KOPT-K1 (cell line): ENCODE data around the gene TFB2M.

Source experiments
- H3K27ac ChIP-seq: fragments of 200-600 bp; sonication (generic); 2 replicates; pipeline ENCODE4 v1.5.1; 2016; ENCODE audit warnings: antibody characterized with exemption, mild to moderate bottlenecking, low read depth, low read length; ENCODE audit not compliant: poor library complexity, severe bottlenecking
- H3K36me3 ChIP-seq: fragments of 200-600 bp; sonication (generic); 2 replicates; pipeline ENCODE4 v1.5.1; 2017; ENCODE audit warnings: antibody characterized with exemption, mild to moderate bottlenecking, low read length, moderate library complexity; ENCODE audit not compliant: insufficient read depth
- H3K9me3 ChIP-seq: fragments of 200-600 bp; sonication (generic); 2 replicates; pipeline ENCODE4 v1.5.1; 2017; ENCODE audit warnings: antibody characterized with exemption, low read length, mild to moderate bottlenecking; ENCODE audit not compliant: insufficient read depth, poor library complexity, severe bottlenecking

The TFB2M gene

GRCh38 chr1:246549665-246550064 lies 16.4 kb downstream of the TFB2M start:
- Histone ChIP-seq H3K27ac (no peak overlapping the region), H3K36me3 (peaks cover 84% of the 10 kb centered on the region), H3K9me3 (no peaks in the 10 kb centered on the region)

- H3K36me3 ChIP-seq = peaks cover 85% of the 10 kb centered on the region
- H3K9me3 ChIP-seq = no peaks in the 10 kb centered on the region
- H3K27ac ChIP-seq = no peak overlapping the region
Measured at GRCh38 chr1:246544001-246544400, 22.1 kb downstream of the TFB2M start.

GRCh38 chr1:246540738-246541491 lies 25.1 kb downstream of the TFB2M start:
- H3K27ac ChIP-seq = no peak overlapping the region
- H3K36me3 ChIP-seq = peaks cover 62% of the 10 kb centered on the region
- H3K9me3 ChIP-seq = no peaks in the 10 kb centered on the region

GRCh38 chr1:246537887-246538286 lies 28.2 kb downstream of the TFB2M start:
- Histone ChIP-seq H3K27ac (no peak overlapping the region), H3K9me3 (no peaks in the 10 kb centered on the region), H3K36me3 (peaks cover 32% of the 10 kb centered on the region)

GRCh38 chr1:246537441-246537840 lies 28.6 kb downstream of the TFB2M start:
- Histone ChIP-seq H3K9me3 (no peaks in the 10 kb centered on the region), H3K36me3 (peaks cover 27% of the 10 kb centered on the region), H3K27ac (no peak overlapping the region)

GRCh38 chr1:246534114-246534513 lies 31.9 kb downstream of the TFB2M start:
- Histone ChIP-seq H3K36me3 (no peaks in the 10 kb centered on the region), H3K9me3 (peaks cover 14% of the 10 kb centered on the region), H3K27ac (no peak overlapping the region)

- peaks cover 14% of the 10 kb centered on the region for H3K9me3 ChIP-seq
- no peaks in the 10 kb centered on the region for H3K36me3 ChIP-seq
- no peak overlapping the region for H3K27ac ChIP-seq
Measured at GRCh38 chr1:246533371-246533905, 32.6 kb downstream of the TFB2M start.

GRCh38 chr1:246532519-246532918 lies 33.5 kb downstream of the TFB2M start:
- Histone ChIP-seq H3K27ac (no peak overlapping the region), H3K9me3 (peaks cover 14% of the 10 kb centered on the region), H3K36me3 (no peaks in the 10 kb centered on the region)

GRCh38 chr1:246530482-246530881 lies 35.6 kb downstream of the TFB2M start:
- H3K36me3 ChIP-seq = no peaks in the 10 kb centered on the region

GRCh38 chr1:246528933-246529731 lies 36.9 kb downstream of the TFB2M start:
- no peak overlapping the region for H3K27ac ChIP-seq
- H3K36me3 ChIP-seq = no peaks in the 10 kb centered on the region
- peaks cover 14% of the 10 kb centered on the region for H3K9me3 ChIP-seq

More at GRCh38 chr1:246530482-246530881, 35.6 kb downstream of the TFB2M start:
- Histone ChIP-seq H3K9me3 (peaks cover 14% of the 10 kb centered on the region), H3K27ac (no peak overlapping the region)

- Histone ChIP-seq H3K36me3 (no peaks in the 10 kb centered on the region), H3K27ac (no peak overlapping the region), H3K9me3 (peaks cover 23% of the 10 kb centered on the region)
Measured at GRCh38 chr1:246527402-246528088, 38.5 kb downstream of the TFB2M start.

- H3K27ac ChIP-seq = no peak overlapping the region
- peaks cover 30% of the 10 kb centered on the region for H3K9me3 ChIP-seq
- no peaks in the 10 kb centered on the region for H3K36me3 ChIP-seq
Measured at GRCh38 chr1:246526915-246527314, 39.1 kb downstream of the TFB2M start.

- peaks cover 30% of the 10 kb centered on the region for H3K9me3 ChIP-seq
- no peaks in the 10 kb centered on the region for H3K36me3 ChIP-seq
- H3K27ac ChIP-seq = no peak overlapping the region
Measured at GRCh38 chr1:246526380-246526779, 39.7 kb downstream of the TFB2M start.

- no peak overlapping the region for H3K27ac ChIP-seq
- peaks cover 65% of the 10 kb centered on the region for H3K9me3 ChIP-seq
- H3K36me3 ChIP-seq = no peaks in the 10 kb centered on the region
Measured at GRCh38 chr1:246519514-246519913, 46.5 kb downstream of the TFB2M start.
